Activated T-helper 9 cell treated with anti-CD3 and anti-CD28 coated beads, Interleukin-2, amount 50 U/mL, for 16 hours (primary cell): ENCODE results near the gene BACE2.
"Not testable (repeated sequence)": the region's sequence is repeated elsewhere in the genome, so short reads cannot be mapped to it uniquely, and the experiment has no call there.

ENCODE experiments used
- DNase-seq: peaks from one replicate; pipeline ENCODE4 v3.0.0-alpha.2; 2020; ENCODE audit warnings: low read depth

Gene BACE2

GRCh38 chr21:41240040-41240439, 72.1 kb downstream of the BACE2 start:
- DNase-seq: no peak

- no peak for DNase-seq
Observed at GRCh38 chr21:41241341-41241740, 73.4 kb downstream of the BACE2 start.

GRCh38 chr21:41242238-41242829, 74.4 kb downstream of the BACE2 start:
- DNase-seq: no peak

GRCh38 chr21:41243107-41243506, 75.1 kb downstream of the BACE2 start:
- no peak for DNase-seq

- not testable (repeated sequence) for DNase-seq
Observed at GRCh38 chr21:41244266-41244880, 76.4 kb downstream of the BACE2 start.

GRCh38 chr21:41245509-41246135, 77.7 kb downstream of the BACE2 start:
- no peak for DNase-seq

- no peak for DNase-seq
Observed at GRCh38 chr21:41246808-41247207, 78.8 kb downstream of the BACE2 start.

GRCh38 chr21:41247561-41248545, 79.9 kb downstream of the BACE2 start:
- DNase-seq: no peak

GRCh38 chr21:41249476-41249875, 81.5 kb downstream of the BACE2 start:
- DNase-seq: no peak

- no peak for DNase-seq
Observed at GRCh38 chr21:41250519-41250918, 82.6 kb downstream of the BACE2 start.

GRCh38 chr21:41251961-41252642, 84.1 kb downstream of the BACE2 start:
- DNase-seq: no peak

- DNase-seq: no peak
Observed at GRCh38 chr21:41254090-41254700, 86.2 kb downstream of the BACE2 start.

- no peak for DNase-seq
Observed at GRCh38 chr21:41255190-41255589, 87.2 kb downstream of the BACE2 start.

GRCh38 chr21:41256231-41256630, 88.3 kb downstream of the BACE2 start:
- DNase-seq: not testable (repeated sequence)

- no peak for DNase-seq
Observed at GRCh38 chr21:41256771-41257702, 89.1 kb downstream of the BACE2 start.

GRCh38 chr21:41258617-41259016, 90.7 kb downstream of the BACE2 start:
- DNase-seq: no peak

- DNase-seq: no peak
Observed at GRCh38 chr21:41260428-41260827, 92.5 kb downstream of the BACE2 start.

GRCh38 chr21:41267346-41267745, 99.4 kb downstream of the BACE2 start:
- DNase-seq: no peak

- DNase-seq: no peak
Observed at GRCh38 chr21:41269535-41269934, 101.6 kb downstream of the BACE2 start.

- no peak for DNase-seq
Observed at GRCh38 chr21:41277196-41277595, 109.2 kb downstream of the BACE2 start.
